ENCODE data around the gene ZC3H7A. TPM values are rescaled to one million over a fixed set of nuclear protein-coding genes. Genes with fewer than 3 reads are reported as not detected.

The ZC3H7A gene
- total and polyA plus RNA-seq, 9 of the 15 experiments (the other 6 are each of a cell fraction or from before 2014, with no cell fraction given), result 19.8 to 49.1 (median 28.2) TPM

DNA sequence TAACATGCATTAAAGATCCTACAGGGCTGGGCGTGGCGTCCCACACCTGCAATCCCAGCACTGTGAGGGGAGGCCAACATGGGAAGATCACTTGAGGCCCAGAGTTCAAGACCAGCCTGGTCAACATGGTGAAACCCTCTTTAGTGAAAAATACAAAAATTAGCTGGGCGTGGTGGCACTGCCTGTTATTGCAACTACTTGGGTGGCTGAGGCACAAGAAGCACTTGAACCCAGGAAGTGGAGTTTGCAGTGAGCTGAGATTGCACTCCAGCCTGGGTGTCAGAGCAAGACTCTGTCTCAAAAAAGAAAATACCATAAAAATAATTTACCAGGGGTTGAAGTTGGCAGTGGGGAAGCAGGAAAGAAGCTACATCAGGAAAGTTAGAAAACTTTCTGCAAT lies 67.3 kb downstream of the ZC3H7A start (continued):
- TF ChIP-seq, protein P1, sequence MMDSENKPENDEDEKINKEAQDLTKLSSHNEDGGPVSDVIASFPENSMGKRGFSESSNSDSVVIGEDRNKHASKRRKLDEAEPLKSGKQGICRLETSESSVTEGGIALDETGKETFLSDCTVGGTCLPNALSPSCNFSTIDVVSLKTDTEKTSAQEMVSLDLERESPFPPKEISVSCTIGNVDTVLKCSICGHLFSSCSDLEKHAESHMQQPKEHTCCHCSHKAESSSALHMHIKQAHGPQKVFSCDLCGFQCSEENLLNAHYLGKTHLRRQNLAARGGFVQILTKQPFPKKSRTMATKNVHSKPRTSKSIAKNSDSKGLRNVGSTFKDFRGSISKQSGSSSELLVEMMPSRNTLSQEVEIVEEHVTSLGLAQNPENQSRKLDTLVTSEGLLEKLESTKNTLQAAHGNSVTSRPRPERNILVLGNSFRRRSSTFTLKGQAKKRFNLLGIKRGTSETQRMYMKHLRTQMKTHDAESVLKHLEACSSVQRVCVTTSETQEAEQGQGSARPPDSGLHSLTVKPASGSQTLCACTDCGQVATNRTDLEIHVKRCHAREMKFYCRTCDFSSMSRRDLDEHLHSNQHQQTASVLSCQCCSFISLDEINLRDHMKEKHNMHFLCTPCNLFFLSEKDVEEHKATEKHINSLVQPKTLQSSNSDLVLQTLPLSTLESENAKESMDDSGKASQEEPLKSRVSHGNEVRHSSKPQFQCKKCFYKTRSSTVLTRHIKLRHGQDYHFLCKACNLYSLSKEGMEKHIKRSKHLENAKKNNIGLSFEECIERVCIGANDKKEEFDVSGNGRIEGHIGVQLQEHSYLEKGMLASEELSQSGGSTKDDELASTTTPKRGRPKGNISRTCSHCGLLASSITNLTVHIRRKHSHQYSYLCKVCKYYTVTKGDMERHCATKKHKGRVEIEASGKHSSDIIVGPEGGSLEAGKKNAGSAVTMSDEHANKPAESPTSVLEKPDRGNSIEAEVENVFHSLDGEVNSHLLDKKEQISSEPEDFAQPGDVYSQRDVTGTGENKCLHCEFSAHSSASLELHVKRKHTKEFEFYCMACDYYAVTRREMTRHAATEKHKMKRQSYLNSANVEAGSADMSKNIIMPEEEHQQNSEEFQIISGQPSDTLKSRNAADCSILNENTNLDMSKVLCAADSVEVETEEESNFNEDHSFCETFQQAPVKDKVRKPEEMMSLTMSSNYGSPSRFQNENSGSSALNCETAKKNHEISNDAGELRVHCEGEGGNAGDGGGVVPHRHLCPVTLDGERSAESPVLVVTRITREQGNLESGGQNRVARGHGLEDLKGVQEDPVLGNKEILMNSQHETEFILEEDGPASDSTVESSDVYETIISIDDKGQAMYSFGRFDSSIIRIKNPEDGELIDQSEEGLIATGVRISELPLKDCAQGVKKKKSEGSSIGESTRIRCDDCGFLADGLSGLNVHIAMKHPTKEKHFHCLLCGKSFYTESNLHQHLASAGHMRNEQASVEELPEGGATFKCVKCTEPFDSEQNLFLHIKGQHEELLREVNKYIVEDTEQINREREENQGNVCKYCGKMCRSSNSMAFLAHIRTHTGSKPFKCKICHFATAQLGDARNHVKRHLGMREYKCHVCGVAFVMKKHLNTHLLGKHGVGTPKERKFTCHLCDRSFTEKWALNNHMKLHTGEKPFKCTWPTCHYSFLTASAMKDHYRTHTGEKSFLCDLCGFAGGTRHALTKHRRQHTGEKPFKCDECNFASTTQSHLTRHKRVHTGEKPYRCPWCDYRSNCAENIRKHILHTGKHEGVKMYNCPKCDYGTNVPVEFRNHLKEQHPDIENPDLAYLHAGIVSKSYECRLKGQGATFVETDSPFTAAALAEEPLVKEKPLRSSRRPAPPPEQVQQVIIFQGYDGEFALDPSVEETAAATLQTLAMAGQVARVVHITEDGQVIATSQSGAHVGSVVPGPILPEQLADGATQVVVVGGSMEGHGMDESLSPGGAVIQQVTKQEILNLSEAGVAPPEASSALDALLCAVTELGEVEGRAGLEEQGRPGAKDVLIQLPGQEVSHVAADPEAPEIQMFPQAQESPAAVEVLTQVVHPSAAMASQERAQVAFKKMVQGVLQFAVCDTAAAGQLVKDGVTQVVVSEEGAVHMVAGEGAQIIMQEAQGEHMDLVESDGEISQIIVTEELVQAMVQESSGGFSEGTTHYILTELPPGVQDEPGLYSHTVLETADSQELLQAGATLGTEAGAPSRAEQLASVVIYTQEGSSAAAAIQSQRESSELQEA (IDR thresholded peaks at IDR 0.05; ENCODE audit: low read depth), result no peak
